GM19239 (cell line): ENCODE measurements around the gene FBXL13.
"Not testable (repeated sequence)": the region's sequence is repeated elsewhere in the genome, so short reads cannot be mapped to it uniquely, and the experiment has no call there.

Experiments used
- DNase-seq: peaks from one replicate; pipeline ENCODE4 v3.0.0; 2011; ENCODE audit warnings: low spot score; ENCODE audit not compliant: insufficient read length
- FAIRE-seq: peaks from 2 replicates; lab custom pipeline; 2011; peaks lifted over from hg19 to GRCh38; lab: Jason Lieb, UNC

Gene FBXL13

GRCh38 chr7:103082497-103082896, 7.9 kb upstream of the FBXL13 start:
- no peak for DNase-seq

GRCh38 chr7:103080923-103081322, 6.3 kb upstream of the FBXL13 start:
- DNase-seq: no peak
- FAIRE-seq: no peak

More at GRCh38 chr7:103082497-103082896, 7.9 kb upstream of the FBXL13 start:
- FAIRE-seq: peak; percentile 60

- FAIRE-seq: no peak
- no peak for DNase-seq
Observed at GRCh38 chr7:103079836-103080235, 5.2 kb upstream of the FBXL13 start.

- FAIRE-seq, DNase-seq: not testable (repeated sequence)
Observed at GRCh38 chr7:103078226-103078625, 3.6 kb upstream of the FBXL13 start.

GRCh38 chr7:103077318-103077717, 2.7 kb upstream of the FBXL13 start:
- DNase-seq: no peak
- FAIRE-seq: no peak

GRCh38 chr7:103076764-103077163, 2.2 kb upstream of the FBXL13 start:
- no peak for FAIRE-seq

GRCh38 chr7:103075337-103075918, 832 bp upstream of the FBXL13 start:
- DNase-seq (peak; percentile 40), FAIRE-seq (peak; percentile 85)

More at GRCh38 chr7:103076764-103077163, 2.2 kb upstream of the FBXL13 start:
- no peak for DNase-seq

GRCh38 chr7:103073989-103074518, 542 bp downstream of the FBXL13 start:
- DNase-seq: no peak
- FAIRE-seq: no peak

GRCh38 chr7:103071000-103071399, 3.6 kb downstream of the FBXL13 start:
- FAIRE-seq: no peak
- DNase-seq: no peak

GRCh38 chr7:103068414-103069403, 5.9 kb downstream of the FBXL13 start:
- FAIRE-seq (no peak), DNase-seq (no peak)

GRCh38 chr7:103065667-103066066, 8.9 kb downstream of the FBXL13 start:
- DNase-seq: no peak

GRCh38 chr7:103063895-103064294, 10.7 kb downstream of the FBXL13 start:
- no peak for DNase-seq
- FAIRE-seq: no peak

More at GRCh38 chr7:103065667-103066066, 8.9 kb downstream of the FBXL13 start:
- no peak for FAIRE-seq

- no peak for DNase-seq
- FAIRE-seq: no peak
Observed at GRCh38 chr7:103059471-103059870, 15.1 kb downstream of the FBXL13 start.

- DNase-seq (no peak), FAIRE-seq (no peak)
Observed at GRCh38 chr7:103058122-103058521, 16.5 kb downstream of the FBXL13 start.

GRCh38 chr7:103056006-103056405, 18.6 kb downstream of the FBXL13 start:
- FAIRE-seq, DNase-seq: not testable (repeated sequence)

- DNase-seq: no peak
- FAIRE-seq: no peak
Observed at GRCh38 chr7:103051519-103051918, 23.1 kb downstream of the FBXL13 start.

GRCh38 chr7:103048833-103049232, 25.8 kb downstream of the FBXL13 start:
- FAIRE-seq (no peak), DNase-seq (no peak)

- DNase-seq, FAIRE-seq: not testable (repeated sequence)
Observed at GRCh38 chr7:103041815-103042214, 32.8 kb downstream of the FBXL13 start.

- FAIRE-seq: not testable (repeated sequence)
Observed at GRCh38 chr7:103037823-103038739, 36.5 kb downstream of the FBXL13 start.

GRCh38 chr7:103037476-103037822, 37.1 kb downstream of the FBXL13 start:
- no peak for DNase-seq
- no peak for FAIRE-seq

More at GRCh38 chr7:103037823-103038739, 36.5 kb downstream of the FBXL13 start:
- not testable (repeated sequence) for DNase-seq
